Astrocyte of the spinal cord (primary cell): ENCODE results near the gene EDNRA.

Experiments used
- DNase-seq: peaks from one replicate; pipeline ENCODE4 v3.0.0; 2011; ENCODE audit warnings: low read depth, low spot score
- H3K4me3 ChIP-seq: 2 replicates; pipeline ENCODE4 v1.5.1; 2011; ENCODE audit warnings: low read depth, mild to moderate bottlenecking, low read length, moderate library complexity
- CTCF ChIP-seq: IDR thresholded peaks from 2 replicates; pipeline ENCODE4 v1.5.1; 2012; ENCODE audit warnings: low read depth, mild to moderate bottlenecking, low read length, inconsistent platforms
- in situ Hi-C: cut with HindIII; loops from 2 replicates; pipeline ENCODE4 v1.10.0; 2017; ENCODE audit warnings: low sequenced_read_pairs

EDNRA gene

GRCh38 chr4:147578051-147578476 is 97.2 kb downstream of the EDNRA start:
- in situ Hi-C loops: no loop called here
- no peak for TF ChIP-seq CTCF
- no peak overlapping the region for H3K4me3 ChIP-seq
- peak; percentile 94 for DNase-seq

GRCh38 chr4:147578593-147578992 is 97.7 kb downstream of the EDNRA start:
- TF ChIP-seq CTCF: no peak
- in situ Hi-C loops: no loop called here
- no peak for DNase-seq
- no peak overlapping the region for H3K4me3 ChIP-seq

GRCh38 chr4:147580396-147580795 is 99.5 kb downstream of the EDNRA start:
- in situ Hi-C loops: no loop called here
- no peak for DNase-seq
- no peak for TF ChIP-seq CTCF
- no peak overlapping the region for H3K4me3 ChIP-seq

- no peak overlapping the region for H3K4me3 ChIP-seq
- TF ChIP-seq CTCF: no peak
- in situ Hi-C loops: no loop called here
- peak; percentile 57 for DNase-seq
Measured at GRCh38 chr4:147581606-147582350, 100.9 kb downstream of the EDNRA start.

GRCh38 chr4:147582386-147583060 is 101.6 kb downstream of the EDNRA start:
- TF ChIP-seq CTCF: no peak
- in situ Hi-C loops: no loop called here
- no peak for DNase-seq
- H3K4me3 ChIP-seq: no peak overlapping the region

GRCh38 chr4:147583876-147584275 is 103.0 kb downstream of the EDNRA start:
- no peak for TF ChIP-seq CTCF
- no peak overlapping the region for H3K4me3 ChIP-seq
- no peak for DNase-seq
- in situ Hi-C loops: no loop called here
